Measurements from ENCODE around the gene OTC. TPM values are rescaled to one million over a fixed set of nuclear protein-coding genes. Genes with fewer than 3 reads are reported as not detected.
A peak's percentile ranks its signal among the peaks of the same experiment; 100 is the strongest.

The OTC gene
- total and polyA plus RNA-seq, 4 donors, result 0.40 to 1.7 (median 1.0) TPM

DNA sequence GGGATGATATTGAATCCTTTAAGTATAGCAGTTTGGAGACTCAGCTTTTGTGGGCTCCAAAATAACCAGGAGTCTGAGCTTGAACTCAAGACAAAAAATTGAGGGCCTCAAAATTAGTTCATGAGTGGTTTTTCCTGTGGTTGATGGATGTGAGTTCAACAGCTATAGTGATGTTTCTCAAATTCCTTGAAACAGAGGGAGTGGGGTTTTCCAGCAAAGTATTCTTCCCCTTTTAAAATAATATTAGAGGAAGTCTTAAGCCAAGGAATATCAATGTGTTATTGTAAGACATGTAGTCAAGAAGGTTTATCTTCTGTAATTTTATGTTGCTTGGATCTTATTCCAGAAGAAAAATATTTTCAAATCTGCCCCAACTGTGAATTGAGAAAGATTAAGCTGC lies 10.6 kb downstream of the OTC start:
- ATAC-seq (ENCODE audit: insufficient read depth, low FRiP score) (no peak), DNase-seq (no peak)
- peaks cover 0 to 1% (median 0%) of the 10 kb centered on the region in 5 donors for H3K4me1 ChIP-seq (ENCODE audit: control insufficient read depth in 5 of 5, insufficient read depth in 5 of 5, low read length in 5 of 5)
- H3K9me3 ChIP-seq (ENCODE audit: control insufficient read depth in 4 of 4, insufficient read depth in 3 of 4, low read length in 3 of 4), result no peaks in the 10 kb centered on the region
- peaks cover 0 to 11% (median 8%) of the 10 kb centered on the region in 3 donors for H3K27me3 ChIP-seq (ENCODE audit: control insufficient read depth in 3 of 3, insufficient read depth in 3 of 3, low read length in 2 of 3)
- no peak overlapping the region for H3K27ac ChIP-seq (ENCODE audit: low read depth in 1 of 2, low read length in 1 of 2)
- H3K36me3 ChIP-seq (ENCODE audit: control insufficient read depth in 4 of 4, insufficient read depth in 4 of 4, low read length in 4 of 4), result no peaks in the 10 kb centered on the region
- TF ChIP-seq, protein P1, sequence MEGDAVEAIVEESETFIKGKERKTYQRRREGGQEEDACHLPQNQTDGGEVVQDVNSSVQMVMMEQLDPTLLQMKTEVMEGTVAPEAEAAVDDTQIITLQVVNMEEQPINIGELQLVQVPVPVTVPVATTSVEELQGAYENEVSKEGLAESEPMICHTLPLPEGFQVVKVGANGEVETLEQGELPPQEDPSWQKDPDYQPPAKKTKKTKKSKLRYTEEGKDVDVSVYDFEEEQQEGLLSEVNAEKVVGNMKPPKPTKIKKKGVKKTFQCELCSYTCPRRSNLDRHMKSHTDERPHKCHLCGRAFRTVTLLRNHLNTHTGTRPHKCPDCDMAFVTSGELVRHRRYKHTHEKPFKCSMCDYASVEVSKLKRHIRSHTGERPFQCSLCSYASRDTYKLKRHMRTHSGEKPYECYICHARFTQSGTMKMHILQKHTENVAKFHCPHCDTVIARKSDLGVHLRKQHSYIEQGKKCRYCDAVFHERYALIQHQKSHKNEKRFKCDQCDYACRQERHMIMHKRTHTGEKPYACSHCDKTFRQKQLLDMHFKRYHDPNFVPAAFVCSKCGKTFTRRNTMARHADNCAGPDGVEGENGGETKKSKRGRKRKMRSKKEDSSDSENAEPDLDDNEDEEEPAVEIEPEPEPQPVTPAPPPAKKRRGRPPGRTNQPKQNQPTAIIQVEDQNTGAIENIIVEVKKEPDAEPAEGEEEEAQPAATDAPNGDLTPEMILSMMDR (IDR thresholded peaks at IDR 0.05; ENCODE audit: control extremely low read depth, extremely low read depth), result no peak
- H3K4me3 ChIP-seq, result no peak overlapping the region
- no peak overlapping the region for H3K9ac ChIP-seq (ENCODE audit: insufficient read depth in 1 of 2, low read length in 2 of 2)

DNA sequence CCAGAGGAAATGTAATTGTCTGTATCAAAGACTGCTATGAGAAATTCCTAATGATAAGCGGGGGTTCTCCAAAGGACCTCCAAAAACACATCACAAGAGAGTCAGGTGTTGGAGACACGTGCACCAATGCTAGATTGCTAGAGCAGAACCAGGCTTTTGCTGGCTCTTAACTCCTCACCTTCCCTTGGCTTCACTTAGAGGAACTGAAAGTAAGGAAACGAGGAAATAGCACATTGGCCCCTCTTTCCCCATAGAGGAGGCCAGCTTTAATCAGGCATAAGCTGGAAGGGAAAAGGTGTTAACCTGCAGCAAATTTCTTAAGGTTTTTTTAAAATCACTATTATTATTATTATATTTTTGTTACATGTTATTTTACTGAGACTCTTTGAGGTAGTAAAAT lies 13.6 kb downstream of the OTC start:
- Histone ChIP-seq H3K9me3 (ENCODE audit: control insufficient read depth in 4 of 4, insufficient read depth in 3 of 4, low read length in 3 of 4) (no peaks in the 10 kb centered on the region), H3K4me1 (ENCODE audit: control insufficient read depth in 5 of 5, insufficient read depth in 5 of 5, low read length in 5 of 5) (peaks cover 0 to 1% (median 0%) of the 10 kb centered on the region in 5 donors), H3K36me3 (ENCODE audit: control insufficient read depth in 4 of 4, insufficient read depth in 4 of 4, low read length in 4 of 4) (no peaks in the 10 kb centered on the region), H3K27ac (ENCODE audit: low read depth in 1 of 2, low read length in 1 of 2) (no peak overlapping the region), H3K9ac (ENCODE audit: insufficient read depth in 1 of 2, low read length in 2 of 2) (no peak overlapping the region), H3K4me3 (no peak overlapping the region), H3K27me3 (ENCODE audit: control insufficient read depth in 3 of 3, insufficient read depth in 3 of 3, low read length in 2 of 3) (peaks cover 0 to 5% (median 4%) of the 10 kb centered on the region in 3 donors)
- DNase-seq (peak in 1 of 3 donors; percentile 2), ATAC-seq (ENCODE audit: insufficient read depth, low FRiP score) (no peak)
- TF ChIP-seq, protein P1 (IDR thresholded peaks at IDR 0.05; ENCODE audit: control extremely low read depth, extremely low read depth), result no peak
- 41 to 56% methylated on average over 3 of the region's 3 CpGs for WGBS, 2 donors

DNA sequence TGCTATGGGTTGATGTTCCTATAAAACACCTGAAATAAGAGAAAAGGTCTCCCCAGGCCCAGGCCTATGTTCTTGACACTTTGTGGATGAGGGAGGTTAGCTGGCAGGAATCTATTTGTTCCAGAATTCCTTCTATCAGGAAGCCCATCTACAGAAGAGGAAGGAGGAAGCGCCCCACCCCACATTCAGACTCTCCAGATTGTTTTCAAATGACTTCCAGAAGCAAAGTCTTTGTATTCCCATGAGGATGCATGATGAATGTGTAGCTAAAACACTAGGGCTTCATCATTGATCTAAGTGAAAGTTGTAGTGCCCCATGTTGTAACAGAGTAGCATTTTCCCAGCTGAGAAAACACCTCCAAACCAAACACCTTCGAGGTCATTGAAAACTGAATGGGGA lies 16.4 kb downstream of the OTC start:
- ATAC-seq (ENCODE audit: insufficient read depth, low FRiP score), result no peak
- Histone ChIP-seq H3K9ac (ENCODE audit: insufficient read depth in 1 of 2, low read length in 2 of 2) (no peak overlapping the region), H3K4me3 (no peak overlapping the region), H3K4me1 (ENCODE audit: control insufficient read depth in 5 of 5, insufficient read depth in 5 of 5, low read length in 5 of 5) (peaks cover 0 to 1% (median 0%) of the 10 kb centered on the region in 5 donors), H3K27me3 (ENCODE audit: control insufficient read depth in 3 of 3, insufficient read depth in 3 of 3, low read length in 2 of 3) (peaks cover 0 to 17% (median 13%) of the 10 kb centered on the region in 3 donors), H3K36me3 (ENCODE audit: control insufficient read depth in 4 of 4, insufficient read depth in 4 of 4, low read length in 4 of 4) (no peaks in the 10 kb centered on the region), H3K9me3 (ENCODE audit: control insufficient read depth in 4 of 4, insufficient read depth in 3 of 4, low read length in 3 of 4) (no peaks in the 10 kb centered on the region), H3K27ac (ENCODE audit: low read depth in 1 of 2, low read length in 1 of 2) (no peak overlapping the region)
- TF ChIP-seq, protein P1 (IDR thresholded peaks at IDR 0.05; ENCODE audit: control extremely low read depth, extremely low read depth), result no peak
- 54 to 92% methylated on average over 2 of the region's 2 CpGs for WGBS, 2 donors
- peak in 1 of 3 donors; percentile 3 for DNase-seq

DNA sequence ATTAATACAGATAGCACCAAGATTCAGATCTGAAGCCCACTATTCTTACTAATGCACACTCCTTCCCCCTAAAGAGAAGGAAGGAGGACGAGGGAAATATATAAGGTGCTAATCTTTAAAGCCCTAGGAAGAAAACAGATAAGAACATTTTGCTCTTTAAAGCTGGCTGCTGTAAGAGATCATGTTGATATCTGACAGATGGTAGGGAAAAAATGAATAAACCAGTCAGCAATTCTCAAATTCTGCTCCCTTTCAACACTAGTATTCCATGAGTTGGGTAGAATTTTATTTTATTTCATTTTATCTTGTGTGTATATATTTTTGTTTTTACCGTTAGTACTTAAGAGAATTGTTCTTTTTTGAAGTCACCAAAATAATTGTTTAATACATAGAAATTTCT lies 19.2 kb downstream of the OTC start:
- DNase-seq (no peak), ATAC-seq (ENCODE audit: insufficient read depth, low FRiP score) (no peak)
- Histone ChIP-seq H3K36me3 (ENCODE audit: control insufficient read depth in 4 of 4, insufficient read depth in 4 of 4, low read length in 4 of 4) (no peaks in the 10 kb centered on the region), H3K4me3 (no peak overlapping the region), H3K27ac (ENCODE audit: low read depth in 1 of 2, low read length in 1 of 2) (no peak overlapping the region), H3K9me3 (ENCODE audit: control insufficient read depth in 4 of 4, insufficient read depth in 3 of 4, low read length in 3 of 4) (no peaks in the 10 kb centered on the region), H3K9ac (ENCODE audit: insufficient read depth in 1 of 2, low read length in 2 of 2) (no peak overlapping the region), H3K4me1 (ENCODE audit: control insufficient read depth in 5 of 5, insufficient read depth in 5 of 5, low read length in 5 of 5) (no peaks in the 10 kb centered on the region), H3K27me3 (ENCODE audit: control insufficient read depth in 3 of 3, insufficient read depth in 3 of 3, low read length in 2 of 3) (peaks cover 0 to 17% (median 14%) of the 10 kb centered on the region in 3 donors)
- WGBS, 2 donors, result 56 to 81% methylated on average over 2 of the region's 2 CpGs
- TF ChIP-seq, protein P1 (IDR thresholded peaks at IDR 0.05; ENCODE audit: control extremely low read depth, extremely low read depth), result no peak

All from lung (tissue), 12 donors.